ENCODE measurements around the gene LYSMD2. TPM values are rescaled to one million over a fixed set of nuclear protein-coding genes. Genes with fewer than 3 reads are reported as not detected.
A peak's percentile ranks its signal among the peaks of the same experiment; 100 is the strongest.

Gene LYSMD2
- total RNA-seq, 1 donor from 2014 or later, result 4.2 TPM

GRCh38 chr15:51687565-51687964 lies 49.9 kb downstream of the LYSMD2 start:
- intact Hi-C loops (cut with micrococcal nuclease), result no loop called here
- TF ChIP-seq CTCF (IDR thresholded peaks at IDR 0.05; ENCODE audit: borderline replicate concordance), result no peak
- Histone ChIP-seq H3K36me3 (no peaks in the 10 kb centered on the region), H3K27me3 (ENCODE audit: low read depth) (peaks cover 58% of the 10 kb centered on the region), H3K27ac (replicated peaks) (no peak overlapping the region), H3K4me3 (no peak overlapping the region), H3K4me1 (no peaks in the 10 kb centered on the region), H3K9me3 (replicated peaks) (no peaks in the 10 kb centered on the region)
- DNase-seq, result no peak

GRCh38 chr15:51681303-51681963 lies 56.0 kb downstream of the LYSMD2 start, which contains the start of gene SCG3:
TSS of gene SCG3 (plus strand) at chr15:51681503. CDS start at chr15:51681756, 253 bp downstream.
- peaks cover 9% of the 10 kb centered on the region for H3K4me1 ChIP-seq
- peak; percentile 75 for DNase-seq
- H3K27ac ChIP-seq (replicated peaks), result no peak within 1 kb of the TSS
- H3K9me3 ChIP-seq (replicated peaks), result no peaks in the 10 kb centered on the region
- H3K27me3 ChIP-seq (ENCODE audit: low read depth), result peaks cover 74% of the 10 kb centered on the region
- TF ChIP-seq CTCF (IDR thresholded peaks at IDR 0.05; ENCODE audit: borderline replicate concordance), result no peak
- peak within 1 kb of the TSS; percentile 32 for H3K4me3 ChIP-seq
- H3K36me3 ChIP-seq, result no peaks in the 10 kb centered on the region
- intact Hi-C loops (cut with micrococcal nuclease), result no loop called here

- Histone ChIP-seq H3K4me3 (no peak overlapping the region), H3K9me3 (replicated peaks) (no peaks in the 10 kb centered on the region), H3K27ac (replicated peaks) (no peak overlapping the region), H3K36me3 (no peaks in the 10 kb centered on the region), H3K4me1 (peaks cover 9% of the 10 kb centered on the region), H3K27me3 (ENCODE audit: low read depth) (peaks cover 66% of the 10 kb centered on the region)
- no peak for DNase-seq
- no peak for TF ChIP-seq CTCF (IDR thresholded peaks at IDR 0.05; ENCODE audit: borderline replicate concordance)
- intact Hi-C loops (cut with micrococcal nuclease), result no loop called here
Observed at GRCh38 chr15:51680321-51680720, 57.1 kb downstream of the LYSMD2 start.

- Histone ChIP-seq H3K4me3 (no peak overlapping the region), H3K9me3 (replicated peaks) (no peaks in the 10 kb centered on the region), H3K36me3 (no peaks in the 10 kb centered on the region), H3K27ac (replicated peaks) (no peak overlapping the region), H3K27me3 (ENCODE audit: low read depth) (peaks cover 54% of the 10 kb centered on the region), H3K4me1 (peaks cover 9% of the 10 kb centered on the region)
- no peak for TF ChIP-seq CTCF (IDR thresholded peaks at IDR 0.05; ENCODE audit: borderline replicate concordance)
- intact Hi-C loops (cut with micrococcal nuclease), result no loop called here
- DNase-seq, result no peak
Observed at GRCh38 chr15:51678096-51678495, 59.4 kb downstream of the LYSMD2 start.

GRCh38 chr15:51677452-51677851 lies 60.0 kb downstream of the LYSMD2 start:
- H3K9me3 ChIP-seq (replicated peaks), result no peaks in the 10 kb centered on the region
- intact Hi-C loops (cut with micrococcal nuclease), result no loop called here
- H3K4me1 ChIP-seq, result peaks cover 9% of the 10 kb centered on the region
- H3K27me3 ChIP-seq (ENCODE audit: low read depth), result peaks cover 50% of the 10 kb centered on the region
- no peak overlapping the region for H3K4me3 ChIP-seq
- TF ChIP-seq CTCF (IDR thresholded peaks at IDR 0.05; ENCODE audit: borderline replicate concordance), result no peak
- no peak overlapping the region for H3K27ac ChIP-seq (replicated peaks)
- DNase-seq, result no peak
- H3K36me3 ChIP-seq, result no peaks in the 10 kb centered on the region

All from left ventricle myocardium inferior (tissue), 1 donor.